Hindlimb muscle (tissue), 1 donor: ENCODE results near the gene SSR4. TPM values are rescaled to one million over a fixed set of nuclear protein-coding genes. Genes with fewer than 3 reads are reported as not detected.
A peak's percentile ranks its signal among the peaks of the same experiment; 100 is the strongest.
"Not testable (repeated sequence)": the region's sequence is repeated elsewhere in the genome, so short reads cannot be mapped to it uniquely, and the experiment has no call there.

Experiments used
- DNase-seq: peaks from one replicate; pipeline ENCODE4 v3.0.0-alpha.2; 2013
- polyA plus RNA-seq: library from polyadenylated mRNA; unstranded; fragments of 120-200 nt; gene quantifications from one replicate; pipeline ENCODE4 v1.2.1, GENCODE V29; 2013; ENCODE audit not compliant: insufficient read length

The SSR4 gene
- polyA plus RNA-seq, result 106 TPM

DNA sequence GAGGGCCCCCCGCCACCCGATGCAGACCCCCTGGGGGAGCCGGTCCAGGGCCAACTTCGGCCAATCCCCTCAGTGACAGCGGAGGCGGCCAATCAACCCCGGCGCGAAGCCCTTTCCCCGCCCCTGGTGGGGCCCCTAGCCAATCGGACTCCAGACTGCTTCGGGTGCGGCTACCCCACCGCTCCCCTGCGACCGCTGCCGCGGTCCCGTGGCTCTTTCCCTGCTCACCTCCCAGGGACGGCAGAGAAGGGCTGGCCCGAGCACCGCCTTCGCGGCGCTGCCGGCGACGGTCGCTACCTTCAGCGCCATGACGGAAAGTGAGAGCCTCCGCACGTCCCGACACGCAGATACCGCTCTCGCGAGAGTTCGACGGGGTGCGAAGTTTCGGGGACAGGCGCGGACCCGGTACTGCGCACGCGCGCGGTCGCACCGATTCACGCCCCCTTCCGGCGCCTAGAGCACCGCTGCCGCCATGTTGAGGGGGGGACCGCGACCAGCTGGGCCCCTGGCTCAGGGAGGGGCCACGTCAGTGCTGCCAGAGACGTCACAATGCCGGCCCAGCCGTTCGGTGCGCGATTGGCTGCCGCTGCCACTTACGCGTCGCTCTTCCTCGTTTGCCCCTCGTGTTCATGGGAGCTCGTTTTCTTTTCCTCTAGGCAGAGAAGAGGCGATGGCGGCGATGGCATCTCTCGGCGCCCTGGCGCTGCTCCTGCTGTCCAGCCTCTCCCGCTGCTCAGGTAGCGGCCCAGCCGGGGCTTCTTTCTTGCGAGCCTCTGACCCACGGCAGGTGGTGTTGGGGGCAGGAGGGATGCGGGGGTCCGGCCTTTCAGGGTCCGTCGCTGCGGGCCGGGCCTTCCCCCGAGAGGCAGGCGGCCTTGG lies at the start of gene SSR4, which contains the start of gene IDH3G:
Gene SSR4, plus strand, starts transcription at position 651 of the 879 bp plus-strand sequence. Its CDS starts 20 bp downstream, at position 671.
Gene IDH3G, minus strand, starts transcription at position 358 of the 879 bp plus-strand sequence. Its CDS starts 49 bp downstream, at position 309.
- DNase-seq, result peak; percentile 95

DNA sequence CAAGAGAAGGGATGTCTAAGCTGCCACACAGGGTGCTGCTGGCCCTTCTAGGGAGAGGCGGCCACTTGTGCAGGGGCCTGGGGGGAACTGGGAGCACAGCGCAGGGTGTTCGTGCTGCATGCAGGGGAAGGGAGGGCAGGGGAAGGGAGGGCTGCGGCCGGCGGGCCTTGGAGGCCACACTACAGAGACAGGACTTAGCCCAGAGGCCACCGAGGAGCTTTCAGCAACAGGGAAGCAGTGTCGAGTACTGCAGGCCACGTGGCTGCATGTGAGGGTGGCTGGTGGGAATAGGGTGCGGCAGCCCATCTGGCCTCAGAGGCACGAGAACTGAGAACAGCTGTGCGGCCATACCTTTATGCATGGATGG lies 49.4 kb upstream of the SSR4 start:
- DNase-seq, result not testable (repeated sequence)

DNA sequence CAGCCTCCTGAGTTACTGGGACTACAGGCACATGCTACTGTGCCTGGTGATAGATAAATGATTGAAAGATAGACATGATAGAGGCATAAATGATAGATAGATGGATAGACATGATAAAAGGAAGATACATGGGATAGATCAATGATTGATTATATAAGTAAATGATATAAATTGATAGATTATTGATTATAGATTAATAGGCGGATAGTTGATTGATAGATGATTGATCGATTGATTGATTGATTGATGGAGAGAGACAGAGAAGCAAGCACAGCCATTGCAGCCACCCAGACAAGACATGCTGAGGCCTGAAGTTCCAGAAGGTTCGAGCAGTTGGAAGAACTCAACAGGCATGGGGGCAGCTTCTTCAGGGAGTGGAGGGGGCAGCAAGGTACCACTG lies 48.1 kb upstream of the SSR4 start:
- no peak for DNase-seq

DNA sequence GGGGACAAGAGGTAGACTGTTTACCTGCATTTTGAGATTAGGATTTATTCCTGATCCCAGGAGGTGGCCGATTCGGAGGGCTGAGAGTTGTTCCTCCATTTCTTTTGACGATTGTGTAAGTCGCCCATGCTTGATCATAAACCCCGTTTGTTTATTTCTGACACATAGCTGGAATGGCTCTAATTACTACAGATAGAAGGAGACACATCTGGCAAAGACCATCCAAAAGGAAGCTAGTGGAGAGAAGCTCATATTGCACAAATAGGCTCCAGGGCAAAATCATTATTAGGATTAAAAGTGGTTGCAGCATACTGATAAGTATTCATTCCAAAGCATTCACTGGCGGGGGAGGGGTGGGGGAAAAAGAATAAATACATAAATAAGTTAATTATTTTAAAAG lies 47.5 kb upstream of the SSR4 start:
- not testable (repeated sequence) for DNase-seq

DNA sequence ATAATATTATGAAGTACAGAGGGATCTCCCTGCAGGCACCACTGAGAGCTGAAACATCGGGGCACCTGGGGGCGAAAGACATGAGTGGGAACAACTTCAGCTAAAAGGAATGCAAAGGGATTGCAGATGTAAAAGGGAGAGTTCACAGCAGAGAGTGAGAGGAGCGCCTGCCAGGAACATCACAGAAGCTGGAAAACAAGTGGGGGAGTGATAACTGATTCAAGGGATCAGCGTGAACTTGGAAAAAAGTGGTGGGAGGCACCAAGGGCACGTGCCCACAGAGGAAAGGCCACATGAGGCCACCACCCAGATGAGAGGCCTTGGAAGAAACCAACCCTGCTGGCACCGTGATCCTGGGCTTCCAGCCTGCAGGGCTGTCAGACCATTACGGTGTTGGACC lies 45.5 kb upstream of the SSR4 start:
- DNase-seq, result not testable (repeated sequence)

DNA sequence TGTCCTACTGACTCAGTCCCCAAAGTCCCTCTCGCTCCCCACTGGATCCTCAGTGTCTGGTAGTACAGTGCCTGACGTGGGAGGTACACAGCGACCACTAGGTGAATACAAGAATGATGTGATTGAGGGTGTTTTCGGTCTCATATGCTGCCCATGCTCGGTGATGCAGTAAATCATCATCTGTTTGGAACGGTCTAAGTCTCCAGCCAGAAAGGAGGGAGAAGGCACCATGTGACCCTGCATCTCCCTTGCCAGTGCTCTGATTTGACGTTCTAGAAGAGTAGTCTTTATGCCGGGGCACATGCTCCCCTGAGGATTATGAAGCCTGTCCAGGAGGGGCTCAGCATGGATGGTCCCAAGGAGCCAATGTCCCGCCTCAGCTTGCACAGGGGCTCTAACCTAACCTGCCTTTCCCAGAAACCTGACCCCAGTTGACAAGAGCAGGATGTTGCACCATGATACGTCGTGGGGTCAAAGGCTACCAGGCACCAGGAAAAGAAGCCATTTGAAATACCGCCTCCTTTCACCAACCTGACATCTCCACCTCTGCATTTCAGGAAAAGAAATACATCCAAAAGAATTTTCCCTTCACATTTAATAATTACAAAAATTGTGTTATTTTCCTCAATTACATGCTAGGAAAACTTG lies 44.2 kb upstream of the SSR4 start:
- no peak for DNase-seq

DNA sequence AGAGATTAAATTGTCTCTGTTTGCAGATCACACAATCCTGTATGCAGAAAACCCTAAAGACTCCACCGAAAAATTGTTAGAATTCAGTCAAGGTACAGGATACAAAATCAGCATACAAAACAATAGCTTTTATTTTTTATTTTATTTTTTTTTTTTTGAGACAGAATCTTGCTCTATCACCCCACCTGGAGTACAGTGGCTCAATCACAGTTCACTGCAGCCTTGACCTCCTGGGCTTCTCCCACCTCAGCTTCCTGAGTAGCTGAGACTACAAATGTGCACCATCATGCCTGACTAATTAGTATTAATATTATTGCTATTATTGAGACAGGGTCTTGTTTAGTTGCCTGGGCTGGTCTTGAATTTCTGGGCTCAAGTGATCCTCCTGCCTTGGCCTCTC lies 39.3 kb upstream of the SSR4 start:
- no peak for DNase-seq

DNA sequence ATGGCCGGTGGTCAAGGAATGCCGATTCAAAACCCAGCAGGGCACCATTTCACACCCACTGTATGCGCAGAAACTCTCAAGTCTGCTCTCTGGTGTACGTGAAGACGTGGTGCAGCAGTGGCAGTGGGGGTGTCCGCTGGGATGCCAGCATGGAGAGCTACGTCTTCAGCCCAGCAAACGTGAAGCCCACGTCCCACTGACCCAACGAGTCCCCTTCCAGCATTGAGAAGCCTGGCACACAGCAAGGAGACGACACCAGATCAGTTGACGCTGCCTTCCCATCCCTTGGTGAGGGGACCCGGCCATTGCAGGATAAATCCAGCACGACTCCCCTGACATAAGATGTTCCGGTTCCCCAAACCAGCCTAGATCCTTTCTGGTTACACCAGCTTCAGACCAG lies 32.6 kb upstream of the SSR4 start:
- no peak for DNase-seq

DNA sequence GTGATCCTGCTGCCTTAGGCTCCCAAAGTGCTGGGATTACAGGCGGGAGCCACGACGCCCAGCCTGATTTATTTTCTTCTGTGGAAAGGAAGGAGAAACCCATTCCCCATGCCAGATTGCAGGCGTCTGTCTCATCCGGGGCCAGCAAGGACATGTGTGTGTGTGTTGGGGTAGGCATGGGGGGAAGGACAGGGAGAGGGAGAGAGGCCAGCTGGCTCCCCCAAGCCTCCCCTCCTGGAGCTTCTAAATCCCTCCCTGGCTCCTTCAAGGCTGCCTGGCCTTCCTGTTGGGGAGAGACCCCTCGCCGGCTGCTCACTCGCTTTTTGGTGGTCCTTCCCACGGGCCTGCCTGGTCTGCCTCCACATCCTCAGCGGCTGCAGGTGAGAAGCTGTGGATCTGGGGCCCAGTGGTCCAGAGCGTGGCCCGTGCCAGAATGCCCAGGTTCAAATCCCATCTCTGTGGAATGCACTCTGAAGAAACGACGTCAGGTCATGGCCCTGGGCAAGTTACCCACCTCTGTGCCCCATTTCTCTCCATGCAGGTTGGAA lies 31.8 kb upstream of the SSR4 start:
- no peak for DNase-seq

DNA sequence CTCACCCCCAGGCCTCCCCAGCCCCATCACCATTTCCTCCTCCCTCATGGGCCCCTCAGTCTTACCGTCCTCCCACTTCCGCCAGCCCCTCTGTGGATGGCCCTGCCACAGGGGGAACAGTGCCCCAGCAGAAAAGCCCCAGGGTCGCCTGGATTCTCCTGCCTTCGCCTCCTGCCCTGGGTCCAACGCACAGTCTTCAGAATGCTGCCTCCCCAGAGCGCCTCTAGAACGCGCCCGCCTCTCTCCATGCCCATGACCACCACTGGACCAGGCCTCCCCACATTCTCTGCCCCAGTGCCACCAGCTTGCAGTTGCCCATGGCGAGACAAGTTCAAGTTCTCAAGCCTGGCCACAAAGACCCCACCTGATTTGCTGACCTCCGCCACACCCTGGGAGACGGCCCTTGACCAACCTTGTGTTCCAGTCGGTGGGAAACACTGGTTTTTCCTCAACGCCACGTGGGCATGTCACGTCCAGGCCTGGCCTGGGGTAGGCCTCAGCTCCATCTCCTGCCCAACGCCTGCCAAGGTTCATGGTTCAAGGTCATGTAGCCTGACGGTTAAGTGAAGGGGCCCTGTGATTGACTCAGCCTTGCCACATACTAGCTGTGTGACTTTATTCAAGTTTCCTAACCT lies 31.1 kb upstream of the SSR4 start:
- DNase-seq, result no peak

DNA sequence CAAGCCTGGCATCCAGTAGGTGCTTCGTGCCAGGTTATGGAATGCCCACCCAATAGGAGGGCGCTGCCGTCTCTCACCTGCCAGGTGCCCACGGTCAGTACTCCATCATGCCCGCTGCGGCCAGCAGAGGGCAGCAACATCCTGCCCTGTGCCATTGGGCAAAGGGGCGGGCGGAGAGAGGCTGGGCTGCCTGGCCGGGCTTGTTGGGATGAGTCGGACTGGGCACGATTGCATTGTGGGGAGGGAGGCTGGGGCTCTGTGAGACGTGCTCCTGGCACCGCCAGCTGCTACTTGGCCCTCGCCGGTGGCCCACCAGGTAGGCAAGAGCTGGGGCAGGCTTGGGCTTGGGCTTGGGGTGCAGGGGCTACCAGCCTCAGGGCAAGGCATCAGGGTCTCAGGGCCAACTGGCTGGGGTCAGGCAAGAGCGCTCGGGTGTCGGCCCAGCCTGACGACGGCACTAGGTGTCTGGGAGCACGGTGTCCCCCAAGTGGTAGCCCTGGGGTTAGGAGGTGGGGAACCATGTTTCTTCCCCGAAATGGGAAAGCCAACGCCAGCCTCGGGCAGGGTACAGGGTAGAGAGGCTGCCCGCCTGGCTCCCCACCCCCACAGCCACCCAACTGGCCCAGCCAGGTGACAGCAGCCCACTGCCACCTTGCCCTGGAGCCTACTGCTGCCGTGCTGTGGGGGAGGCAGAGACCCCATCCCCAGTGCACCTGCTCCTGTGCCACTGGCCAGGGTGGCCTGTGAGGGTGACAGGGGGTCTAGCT lies 30.3 kb upstream of the SSR4 start, which contains the start of gene PLXNB3:
Gene PLXNB3, plus strand, starts transcription at position 261 of the 767 bp plus-strand sequence. CDS start 1,287 bp downstream, outside the sequence.
- no peak for DNase-seq

DNA sequence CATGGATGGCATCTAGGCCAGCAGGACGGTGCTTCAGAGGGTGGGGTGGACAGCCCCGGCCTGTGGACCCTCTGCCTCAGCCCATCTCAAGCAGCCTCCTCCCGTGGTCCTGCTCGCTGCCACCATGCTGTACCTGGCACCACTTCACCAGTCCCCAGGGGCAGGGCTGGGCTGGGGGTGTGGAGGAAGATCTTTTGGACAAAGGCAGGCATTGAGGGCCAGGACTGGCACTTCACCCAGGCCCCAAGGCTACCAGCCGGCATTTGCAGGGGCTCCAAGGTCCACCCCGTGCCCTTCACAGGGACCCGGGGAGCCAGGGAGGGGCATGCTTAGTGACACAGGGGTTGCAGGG lies 29.7 kb upstream of the SSR4 start:
- no peak for DNase-seq

DNA sequence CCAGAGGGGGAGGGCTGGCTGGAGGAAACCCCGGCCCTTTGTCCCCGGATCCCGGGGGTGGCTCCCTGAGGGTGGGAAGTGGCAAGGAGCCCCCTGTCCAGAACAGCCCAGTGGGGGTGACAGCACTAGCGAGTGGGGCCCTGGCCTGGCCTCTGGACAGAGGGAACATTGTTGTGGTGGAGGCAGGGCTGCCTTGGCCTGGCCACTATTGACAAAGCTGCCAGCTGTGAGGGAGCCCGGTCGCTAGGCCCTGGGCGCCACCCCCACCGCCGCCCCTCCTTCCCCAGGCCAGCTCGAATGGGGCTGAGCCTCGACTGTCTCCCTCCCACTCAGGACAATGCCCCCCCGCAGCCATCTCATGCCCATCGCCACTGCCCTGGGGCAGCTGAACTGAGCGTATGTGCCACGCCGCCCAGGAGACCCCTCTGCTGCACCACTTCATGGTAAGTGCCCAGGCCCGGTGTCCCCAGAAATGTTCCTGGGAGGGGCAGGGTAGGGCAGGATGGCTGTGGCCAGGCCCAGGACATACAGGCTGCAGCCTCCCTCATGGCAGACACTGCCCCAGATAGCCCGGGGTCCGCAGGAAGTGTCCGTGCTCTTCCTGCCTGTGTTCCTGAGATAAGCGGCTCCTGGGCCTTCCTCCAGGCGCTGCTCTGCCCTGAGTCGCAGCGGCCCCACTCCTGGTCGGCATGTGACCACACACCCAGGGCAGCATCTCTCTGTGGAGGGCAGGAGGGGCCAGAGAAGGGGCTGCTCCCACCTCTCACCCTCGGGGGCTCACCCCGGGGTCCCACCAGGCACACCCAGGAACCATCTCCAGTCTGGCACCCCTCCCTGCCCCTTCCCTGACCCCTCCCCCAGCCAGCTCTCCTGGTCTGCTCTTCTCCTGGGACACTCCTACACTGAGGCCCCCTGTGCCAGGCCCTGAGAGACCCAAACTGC lies 29.1 kb upstream of the SSR4 start:
- DNase-seq, result no peak

DNA sequence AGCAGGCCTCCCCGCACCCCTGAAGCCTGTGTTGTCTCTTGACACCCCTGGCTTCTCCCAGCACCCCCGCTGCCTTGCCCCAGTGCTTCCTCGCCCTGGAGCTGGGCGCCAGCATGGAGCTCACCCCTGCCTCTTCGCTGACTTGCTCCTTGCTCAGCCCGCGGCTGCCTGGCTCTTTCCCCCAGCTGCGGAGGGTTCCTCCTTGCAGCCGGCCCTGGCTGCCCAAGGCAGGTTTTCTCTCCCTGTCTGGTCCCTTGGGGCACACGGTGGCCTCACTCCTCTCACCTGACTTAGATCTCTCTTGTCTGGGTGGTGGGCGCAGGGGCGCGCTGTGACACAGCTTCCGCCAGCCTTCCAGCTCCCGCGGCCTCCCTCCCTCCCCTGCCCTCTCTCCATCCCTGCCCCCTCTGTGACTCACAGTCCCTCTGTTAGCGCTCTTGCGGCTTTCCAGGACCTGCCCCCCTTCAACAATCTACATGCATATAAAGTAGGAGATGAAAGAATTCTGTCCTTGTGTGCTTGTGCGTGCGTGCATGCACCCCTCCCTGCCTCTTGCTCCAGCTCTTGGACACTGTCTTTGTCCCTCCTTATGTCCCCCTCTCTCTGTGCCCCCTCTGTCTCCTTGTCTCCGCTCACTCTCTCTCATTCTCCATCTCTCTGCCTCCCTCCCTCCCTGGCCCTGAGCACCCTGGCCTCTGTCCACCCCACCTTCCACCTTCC lies 28.2 kb upstream of the SSR4 start:
- no peak for DNase-seq

DNA sequence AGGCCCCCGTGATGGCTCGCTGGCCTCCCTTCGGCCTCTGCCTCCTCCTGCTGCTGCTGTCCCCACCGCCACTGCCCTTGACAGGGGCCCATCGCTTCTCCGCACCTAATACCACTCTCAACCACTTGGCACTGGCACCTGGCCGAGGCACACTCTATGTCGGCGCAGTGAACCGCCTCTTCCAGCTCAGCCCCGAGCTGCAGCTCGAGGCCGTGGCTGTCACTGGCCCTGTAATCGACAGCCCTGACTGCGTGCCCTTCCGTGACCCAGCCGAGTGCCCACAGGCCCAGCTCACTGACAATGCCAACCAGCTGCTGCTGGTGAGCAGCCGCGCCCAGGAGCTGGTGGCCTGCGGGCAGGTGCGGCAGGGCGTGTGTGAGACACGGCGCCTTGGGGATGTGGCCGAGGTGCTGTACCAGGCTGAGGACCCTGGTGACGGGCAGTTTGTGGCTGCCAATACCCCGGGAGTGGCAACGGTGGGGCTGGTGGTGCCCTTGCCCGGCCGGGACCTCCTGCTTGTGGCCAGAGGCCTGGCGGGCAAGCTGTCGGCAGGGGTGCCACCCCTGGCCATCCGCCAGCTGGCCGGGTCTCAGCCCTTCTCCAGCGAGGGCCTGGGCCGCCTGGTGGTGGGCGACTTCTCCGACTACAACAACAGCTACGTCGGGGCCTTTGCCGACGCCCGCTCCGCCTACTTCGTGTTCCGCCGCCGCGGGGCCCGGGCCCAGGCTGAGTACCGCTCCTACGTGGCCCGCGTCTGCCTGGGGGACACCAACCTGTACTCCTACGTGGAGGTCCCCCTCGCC lies 27.4 kb upstream of the SSR4 start:
- no peak for DNase-seq

DNA sequence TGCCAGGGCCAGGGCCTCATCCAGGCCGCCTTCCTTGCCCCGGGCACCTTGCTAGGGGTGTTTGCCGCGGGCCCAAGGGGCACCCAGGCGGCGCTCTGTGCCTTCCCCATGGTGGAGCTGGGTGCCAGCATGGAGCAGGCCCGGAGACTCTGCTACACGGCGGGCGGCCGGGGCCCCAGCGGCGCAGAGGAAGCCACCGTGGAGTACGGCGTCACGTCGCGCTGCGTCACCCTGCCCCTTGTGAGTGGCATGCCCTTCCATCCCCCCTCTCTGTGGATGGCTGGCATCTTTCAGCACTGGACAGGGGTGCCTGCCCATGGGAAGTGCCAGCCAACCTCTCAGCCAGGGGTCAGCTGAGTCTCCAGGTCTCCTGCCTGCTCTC lies 26.8 kb upstream of the SSR4 start:
- DNase-seq, result no peak

DNA sequence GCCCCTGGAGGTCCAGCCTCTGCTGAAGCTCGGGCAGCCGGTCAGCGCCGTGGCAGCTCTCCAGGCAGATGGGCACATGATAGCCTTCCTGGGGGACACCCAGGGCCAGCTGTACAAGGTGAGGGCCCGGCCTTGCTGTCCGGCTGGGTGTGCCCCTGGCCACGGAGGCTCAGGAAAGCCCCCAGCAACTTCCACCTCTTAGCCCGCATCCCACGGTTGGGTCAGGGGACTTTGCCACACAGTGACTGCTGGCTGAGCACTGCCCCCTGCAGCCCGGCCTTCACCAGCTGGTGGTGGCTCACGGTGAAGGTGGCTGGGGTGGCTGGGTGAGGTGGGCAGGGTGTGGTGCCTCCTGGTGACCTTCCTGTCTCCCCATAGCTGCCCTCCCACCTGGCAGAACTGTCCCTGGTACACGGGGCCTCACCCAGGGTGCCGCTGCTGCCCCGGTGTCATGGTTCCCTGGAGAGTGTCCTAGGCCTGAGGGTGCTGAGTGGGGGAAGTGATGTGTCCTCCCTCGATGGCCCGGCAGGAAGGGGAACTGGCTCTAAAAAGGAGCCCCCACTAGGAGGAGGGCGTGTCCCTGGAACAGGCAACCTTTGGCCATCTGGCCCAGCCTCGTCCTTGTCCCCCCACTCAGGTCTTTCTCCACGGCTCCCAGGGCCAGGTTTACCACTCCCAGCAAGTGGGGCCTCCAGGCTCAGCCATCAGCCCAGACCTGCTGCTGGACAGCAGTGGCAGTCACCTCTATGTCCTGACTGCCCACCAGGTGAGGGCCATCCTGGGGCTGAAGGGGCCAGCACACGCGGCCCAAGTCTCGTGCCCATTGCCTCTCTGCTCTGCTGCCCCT lies 25.9 kb upstream of the SSR4 start:
- DNase-seq, result no peak

DNA sequence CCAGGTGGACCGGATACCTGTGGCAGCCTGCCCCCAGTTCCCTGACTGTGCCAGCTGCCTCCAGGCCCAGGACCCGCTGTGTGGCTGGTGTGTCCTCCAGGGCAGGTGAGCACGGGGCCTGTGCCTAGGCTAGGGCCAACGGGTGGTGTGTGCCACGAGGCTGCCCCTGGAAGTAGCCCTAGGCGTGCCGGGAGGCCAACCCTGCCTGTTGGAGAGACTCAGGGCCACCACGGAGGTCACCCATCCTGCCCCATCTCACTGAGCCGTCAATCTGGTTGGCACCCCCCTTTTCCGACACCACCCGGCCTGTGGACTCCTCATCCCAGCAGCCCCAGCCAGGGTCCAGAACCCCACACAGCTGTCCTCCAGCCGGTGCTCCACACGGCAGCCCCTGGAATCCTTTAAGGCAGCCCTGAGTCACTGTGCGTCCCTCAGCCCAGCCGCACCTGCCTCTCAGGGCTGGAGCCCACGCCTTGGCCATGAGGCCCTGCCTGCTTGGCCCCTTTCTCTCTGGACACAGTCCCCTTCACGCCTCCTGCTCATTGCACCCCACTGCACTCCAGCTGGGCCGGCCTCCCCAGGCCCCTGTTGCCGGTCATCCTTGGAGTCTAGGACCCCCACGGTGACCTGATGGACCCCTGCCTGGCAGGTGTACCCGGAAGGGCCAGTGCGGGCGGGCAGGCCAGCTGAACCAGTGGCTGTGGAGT lies 25.2 kb upstream of the SSR4 start:
- DNase-seq, result no peak
